HepG2 (cell line): ENCODE results near the gene CFAP46.

Experiments used
- FOSL1 ChIP-seq: sonication (generic); formaldehyde crosslinking; IDR thresholded peaks from 2 replicates; pipeline ENCODE4 v1.9.0; 2021; ENCODE audit warnings: missing genetic modification reagents, borderline replicate concordance
- IKZF1 ChIP-seq: fragments of 450-650 bp; IDR thresholded peaks from 2 replicates; pipeline ENCODE4 v1.7.1; 2016
- JUN ChIP-seq: sonication (generic); formaldehyde crosslinking; IDR thresholded peaks from 2 replicates; pipeline ENCODE4 v1.4.0; 2020; ENCODE audit warnings: mild to moderate bottlenecking, missing genetic modification reagents
- NCOA1 ChIP-seq: sonication (generic); formaldehyde crosslinking; IDR thresholded peaks from 2 replicates; pipeline ENCODE4 v1.9.0; 2021; ENCODE audit warnings: missing genetic modification reagents
- NKX3-1 ChIP-seq: sonication (generic); formaldehyde crosslinking; IDR thresholded peaks from 2 replicates; pipeline ENCODE4 v1.5.0; 2020; ENCODE audit warnings: missing genetic modification reagents
- ZNF138 ChIP-seq: sonication (generic); formaldehyde crosslinking; IDR thresholded peaks from 2 replicates; pipeline ENCODE4 v1.5.0; 2020; ENCODE audit warnings: mild to moderate bottlenecking, low read depth, missing genetic modification reagents
- ZNF713 ChIP-seq: sonication (generic); formaldehyde crosslinking; IDR thresholded peaks from 2 replicates; pipeline ENCODE4 v1.4.0; 2020; ENCODE audit warnings: mild to moderate bottlenecking, missing genetic modification reagents
- TF ChIP-seq, protein P1 (sequence below): sonication (generic); formaldehyde crosslinking; IDR thresholded peaks from 2 replicates; pipeline ENCODE4 v1.4.0; 2020; ENCODE audit warnings: mild to moderate bottlenecking, missing genetic modification reagents, borderline replicate concordance
- TF ChIP-seq, protein P2 (sequence below): sonication (generic); formaldehyde crosslinking; IDR thresholded peaks from 2 replicates; pipeline ENCODE4 v1.5.0; 2020; ENCODE audit warnings: mild to moderate bottlenecking, missing genetic modification reagents, moderate library complexity
- TF ChIP-seq, protein P3 (sequence below): sonication (generic); formaldehyde crosslinking; IDR thresholded peaks from 2 replicates; pipeline ENCODE4 v1.8.1; 2023; ENCODE audit warnings: missing genetic modification reagents, inconsistent platforms, borderline replicate concordance
- TF ChIP-seq, protein P4 (sequence below): sonication (generic); formaldehyde crosslinking; conservative IDR thresholded peaks from 2 replicates; pipeline ENCODE4 v1.8.0; 2022; ENCODE audit warnings: mild to moderate bottlenecking, moderate library complexity, missing genetic modification reagents
- TF ChIP-seq, protein P5 (sequence below): sonication (generic); formaldehyde crosslinking; IDR thresholded peaks from 2 replicates; pipeline ENCODE4 v1.4.0; 2020; ENCODE audit warnings: missing genetic modification reagents

DNA sequence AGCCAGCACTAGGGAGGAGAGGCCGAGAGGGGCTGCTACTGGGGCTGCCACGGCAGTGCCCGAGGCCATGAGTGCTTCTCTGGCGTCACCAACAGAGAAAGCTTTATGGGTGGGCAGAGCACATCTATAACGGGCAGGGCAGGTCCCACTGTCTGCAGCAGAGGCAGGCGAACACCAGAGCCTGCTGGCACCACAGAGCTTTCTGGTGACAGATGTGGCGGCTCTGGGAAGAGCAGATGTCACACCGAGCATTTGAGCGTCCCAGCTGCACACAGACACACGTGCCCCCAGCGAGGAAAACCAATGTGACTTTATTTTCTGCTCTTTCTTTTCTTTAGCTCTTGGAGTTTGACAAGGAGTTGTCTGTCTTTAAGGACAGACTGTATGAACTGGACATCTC is 176.9 kb downstream of the CFAP46 start:
- TF ChIP-seq, protein P1, sequence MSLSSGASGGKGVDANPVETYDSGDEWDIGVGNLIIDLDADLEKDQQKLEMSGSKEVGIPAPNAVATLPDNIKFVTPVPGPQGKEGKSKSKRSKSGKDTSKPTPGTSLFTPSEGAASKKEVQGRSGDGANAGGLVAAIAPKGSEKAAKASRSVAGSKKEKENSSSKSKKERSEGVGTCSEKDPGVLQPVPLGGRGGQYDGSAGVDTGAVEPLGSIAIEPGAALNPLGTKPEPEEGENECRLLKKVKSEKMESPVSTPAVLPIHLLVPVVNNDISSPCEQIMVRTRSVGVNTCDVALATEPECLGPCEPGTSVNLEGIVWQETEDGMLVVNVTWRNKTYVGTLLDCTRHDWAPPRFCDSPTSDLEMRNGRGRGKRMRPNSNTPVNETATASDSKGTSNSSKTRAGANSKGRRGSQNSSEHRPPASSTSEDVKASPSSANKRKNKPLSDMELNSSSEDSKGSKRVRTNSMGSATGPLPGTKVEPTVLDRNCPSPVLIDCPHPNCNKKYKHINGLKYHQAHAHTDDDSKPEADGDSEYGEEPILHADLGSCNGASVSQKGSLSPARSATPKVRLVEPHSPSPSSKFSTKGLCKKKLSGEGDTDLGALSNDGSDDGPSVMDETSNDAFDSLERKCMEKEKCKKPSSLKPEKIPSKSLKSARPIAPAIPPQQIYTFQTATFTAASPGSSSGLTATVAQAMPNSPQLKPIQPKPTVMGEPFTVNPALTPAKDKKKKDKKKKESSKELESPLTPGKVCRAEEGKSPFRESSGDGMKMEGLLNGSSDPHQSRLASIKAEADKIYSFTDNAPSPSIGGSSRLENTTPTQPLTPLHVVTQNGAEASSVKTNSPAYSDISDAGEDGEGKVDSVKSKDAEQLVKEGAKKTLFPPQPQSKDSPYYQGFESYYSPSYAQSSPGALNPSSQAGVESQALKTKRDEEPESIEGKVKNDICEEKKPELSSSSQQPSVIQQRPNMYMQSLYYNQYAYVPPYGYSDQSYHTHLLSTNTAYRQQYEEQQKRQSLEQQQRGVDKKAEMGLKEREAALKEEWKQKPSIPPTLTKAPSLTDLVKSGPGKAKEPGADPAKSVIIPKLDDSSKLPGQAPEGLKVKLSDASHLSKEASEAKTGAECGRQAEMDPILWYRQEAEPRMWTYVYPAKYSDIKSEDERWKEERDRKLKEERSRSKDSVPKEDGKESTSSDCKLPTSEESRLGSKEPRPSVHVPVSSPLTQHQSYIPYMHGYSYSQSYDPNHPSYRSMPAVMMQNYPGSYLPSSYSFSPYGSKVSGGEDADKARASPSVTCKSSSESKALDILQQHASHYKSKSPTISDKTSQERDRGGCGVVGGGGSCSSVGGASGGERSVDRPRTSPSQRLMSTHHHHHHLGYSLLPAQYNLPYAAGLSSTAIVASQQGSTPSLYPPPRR, result no peak
- TF ChIP-seq ZNF138 (CRISPR knock-in tag), result no peak
- TF ChIP-seq, protein P2, sequence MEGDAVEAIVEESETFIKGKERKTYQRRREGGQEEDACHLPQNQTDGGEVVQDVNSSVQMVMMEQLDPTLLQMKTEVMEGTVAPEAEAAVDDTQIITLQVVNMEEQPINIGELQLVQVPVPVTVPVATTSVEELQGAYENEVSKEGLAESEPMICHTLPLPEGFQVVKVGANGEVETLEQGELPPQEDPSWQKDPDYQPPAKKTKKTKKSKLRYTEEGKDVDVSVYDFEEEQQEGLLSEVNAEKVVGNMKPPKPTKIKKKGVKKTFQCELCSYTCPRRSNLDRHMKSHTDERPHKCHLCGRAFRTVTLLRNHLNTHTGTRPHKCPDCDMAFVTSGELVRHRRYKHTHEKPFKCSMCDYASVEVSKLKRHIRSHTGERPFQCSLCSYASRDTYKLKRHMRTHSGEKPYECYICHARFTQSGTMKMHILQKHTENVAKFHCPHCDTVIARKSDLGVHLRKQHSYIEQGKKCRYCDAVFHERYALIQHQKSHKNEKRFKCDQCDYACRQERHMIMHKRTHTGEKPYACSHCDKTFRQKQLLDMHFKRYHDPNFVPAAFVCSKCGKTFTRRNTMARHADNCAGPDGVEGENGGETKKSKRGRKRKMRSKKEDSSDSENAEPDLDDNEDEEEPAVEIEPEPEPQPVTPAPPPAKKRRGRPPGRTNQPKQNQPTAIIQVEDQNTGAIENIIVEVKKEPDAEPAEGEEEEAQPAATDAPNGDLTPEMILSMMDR, result no peak
- TF ChIP-seq, protein P3, sequence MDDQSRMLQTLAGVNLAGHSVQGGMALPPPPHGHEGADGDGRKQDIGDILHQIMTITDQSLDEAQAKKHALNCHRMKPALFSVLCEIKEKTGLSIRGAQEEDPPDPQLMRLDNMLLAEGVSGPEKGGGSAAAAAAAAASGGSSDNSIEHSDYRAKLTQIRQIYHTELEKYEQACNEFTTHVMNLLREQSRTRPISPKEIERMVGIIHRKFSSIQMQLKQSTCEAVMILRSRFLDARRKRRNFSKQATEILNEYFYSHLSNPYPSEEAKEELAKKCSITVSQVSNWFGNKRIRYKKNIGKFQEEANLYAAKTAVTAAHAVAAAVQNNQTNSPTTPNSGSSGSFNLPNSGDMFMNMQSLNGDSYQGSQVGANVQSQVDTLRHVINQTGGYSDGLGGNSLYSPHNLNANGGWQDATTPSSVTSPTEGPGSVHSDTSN, result no peak
- TF ChIP-seq FOSL1 (CRISPR knock-in tag), result no peak
- TF ChIP-seq, protein P4, sequence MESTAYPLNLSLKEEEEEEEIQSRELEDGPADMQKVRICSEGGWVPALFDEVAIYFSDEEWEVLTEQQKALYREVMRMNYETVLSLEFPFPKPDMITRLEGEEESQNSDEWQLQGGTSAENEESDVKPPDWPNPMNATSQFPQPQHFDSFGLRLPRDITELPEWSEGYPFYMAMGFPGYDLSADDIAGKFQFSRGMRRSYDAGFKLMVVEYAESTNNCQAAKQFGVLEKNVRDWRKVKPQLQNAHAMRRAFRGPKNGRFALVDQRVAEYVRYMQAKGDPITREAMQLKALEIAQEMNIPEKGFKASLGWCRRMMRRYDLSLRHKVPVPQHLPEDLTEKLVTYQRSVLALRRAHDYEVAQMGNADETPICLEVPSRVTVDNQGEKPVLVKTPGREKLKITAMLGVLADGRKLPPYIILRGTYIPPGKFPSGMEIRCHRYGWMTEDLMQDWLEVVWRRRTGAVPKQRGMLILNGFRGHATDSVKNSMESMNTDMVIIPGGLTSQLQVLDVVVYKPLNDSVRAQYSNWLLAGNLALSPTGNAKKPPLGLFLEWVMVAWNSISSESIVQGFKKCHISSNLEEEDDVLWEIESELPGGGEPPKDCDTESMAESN, result no peak
- no peak for TF ChIP-seq IKZF1
- no peak for TF ChIP-seq NCOA1 (CRISPR knock-in tag)
- no peak for TF ChIP-seq ZNF713
- no peak for TF ChIP-seq NKX3-1
- TF ChIP-seq, protein P5, sequence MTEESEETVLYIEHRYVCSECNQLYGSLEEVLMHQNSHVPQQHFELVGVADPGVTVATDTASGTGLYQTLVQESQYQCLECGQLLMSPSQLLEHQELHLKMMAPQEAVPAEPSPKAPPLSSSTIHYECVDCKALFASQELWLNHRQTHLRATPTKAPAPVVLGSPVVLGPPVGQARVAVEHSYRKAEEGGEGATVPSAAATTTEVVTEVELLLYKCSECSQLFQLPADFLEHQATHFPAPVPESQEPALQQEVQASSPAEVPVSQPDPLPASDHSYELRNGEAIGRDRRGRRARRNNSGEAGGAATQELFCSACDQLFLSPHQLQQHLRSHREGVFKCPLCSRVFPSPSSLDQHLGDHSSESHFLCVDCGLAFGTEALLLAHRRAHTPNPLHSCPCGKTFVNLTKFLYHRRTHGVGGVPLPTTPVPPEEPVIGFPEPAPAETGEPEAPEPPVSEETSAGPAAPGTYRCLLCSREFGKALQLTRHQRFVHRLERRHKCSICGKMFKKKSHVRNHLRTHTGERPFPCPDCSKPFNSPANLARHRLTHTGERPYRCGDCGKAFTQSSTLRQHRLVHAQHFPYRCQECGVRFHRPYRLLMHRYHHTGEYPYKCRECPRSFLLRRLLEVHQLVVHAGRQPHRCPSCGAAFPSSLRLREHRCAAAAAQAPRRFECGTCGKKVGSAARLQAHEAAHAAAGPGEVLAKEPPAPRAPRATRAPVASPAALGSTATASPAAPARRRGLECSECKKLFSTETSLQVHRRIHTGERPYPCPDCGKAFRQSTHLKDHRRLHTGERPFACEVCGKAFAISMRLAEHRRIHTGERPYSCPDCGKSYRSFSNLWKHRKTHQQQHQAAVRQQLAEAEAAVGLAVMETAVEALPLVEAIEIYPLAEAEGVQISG, result no peak
- TF ChIP-seq JUN, result no peak
